ENCODE data around the gene KIF14.

- TF ChIP-seq, protein P1, sequence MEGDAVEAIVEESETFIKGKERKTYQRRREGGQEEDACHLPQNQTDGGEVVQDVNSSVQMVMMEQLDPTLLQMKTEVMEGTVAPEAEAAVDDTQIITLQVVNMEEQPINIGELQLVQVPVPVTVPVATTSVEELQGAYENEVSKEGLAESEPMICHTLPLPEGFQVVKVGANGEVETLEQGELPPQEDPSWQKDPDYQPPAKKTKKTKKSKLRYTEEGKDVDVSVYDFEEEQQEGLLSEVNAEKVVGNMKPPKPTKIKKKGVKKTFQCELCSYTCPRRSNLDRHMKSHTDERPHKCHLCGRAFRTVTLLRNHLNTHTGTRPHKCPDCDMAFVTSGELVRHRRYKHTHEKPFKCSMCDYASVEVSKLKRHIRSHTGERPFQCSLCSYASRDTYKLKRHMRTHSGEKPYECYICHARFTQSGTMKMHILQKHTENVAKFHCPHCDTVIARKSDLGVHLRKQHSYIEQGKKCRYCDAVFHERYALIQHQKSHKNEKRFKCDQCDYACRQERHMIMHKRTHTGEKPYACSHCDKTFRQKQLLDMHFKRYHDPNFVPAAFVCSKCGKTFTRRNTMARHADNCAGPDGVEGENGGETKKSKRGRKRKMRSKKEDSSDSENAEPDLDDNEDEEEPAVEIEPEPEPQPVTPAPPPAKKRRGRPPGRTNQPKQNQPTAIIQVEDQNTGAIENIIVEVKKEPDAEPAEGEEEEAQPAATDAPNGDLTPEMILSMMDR (conservative IDR thresholded peaks at IDR 0.05 in 1 of 2, IDR thresholded peaks at IDR 0.05 in 1 of 2; ENCODE audit: low read depth in 1 of 2, low read length in 2 of 2), result no peak
- TF ChIP-seq EZH2 (IDR thresholded peaks at IDR 0.05; ENCODE audit: low read length, missing control alignments), result no peak
These were observed 115.3 kb downstream of the KIF14 start for GRCh38 chr1:200505257-200505656.
